Stimulated activated CD8-positive, alpha-beta memory T cell treated with anti-CD3 and anti-CD28 coated beads, Interleukin-12 subunit alpha, Interleukin-12 subunit beta, amount 100 ng/mL, for 24 hours (primary cell): Measurements from ENCODE around the gene TP53TG3.
"Not testable (repeated sequence)": the region's sequence is repeated elsewhere in the genome, so short reads cannot be mapped to it uniquely, and the experiment has no call there.

Experiments used
- DNase-seq: peaks from one replicate; pipeline ENCODE4 v3.0.0-alpha.2; 2020; ENCODE audit errors: extremely low read depth

TP53TG3 gene

GRCh38 chr16:32676065-32676464, at the start of gene TP53TG3:
TP53TG3 (minus strand) TSS chr16:32676165; CDS start chr16:32676097, 68 bp downstream.
- DNase-seq, result not testable (repeated sequence)

GRCh38 chr16:32650876-32651275, 25.1 kb downstream of the TP53TG3 start:
- not testable (repeated sequence) for DNase-seq

- DNase-seq, result not testable (repeated sequence)
Observed at GRCh38 chr16:32647562-32647961, 28.4 kb downstream of the TP53TG3 start.

GRCh38 chr16:32646780-32647179, 29.2 kb downstream of the TP53TG3 start:
- DNase-seq, result not testable (repeated sequence)

- not testable (repeated sequence) for DNase-seq
Observed at GRCh38 chr16:32646177-32646576, 29.8 kb downstream of the TP53TG3 start.

GRCh38 chr16:32645278-32645908, 30.6 kb downstream of the TP53TG3 start:
- DNase-seq, result not testable (repeated sequence)

GRCh38 chr16:32644715-32645114, 31.2 kb downstream of the TP53TG3 start:
- not testable (repeated sequence) for DNase-seq

- DNase-seq, result not testable (repeated sequence)
Observed at GRCh38 chr16:32637614-32638013, 38.4 kb downstream of the TP53TG3 start.

- not testable (repeated sequence) for DNase-seq
Observed at GRCh38 chr16:32632096-32632495, 43.9 kb downstream of the TP53TG3 start.
